ENCODE data around the gene EPHA8. TPM values are rescaled to one million over a fixed set of nuclear protein-coding genes. Genes with fewer than 3 reads are reported as not detected.

EPHA8 gene
- total and polyA plus RNA-seq, 5 donors: not detected

GRCh38 chr1:22637907-22638445 lies 74.7 kb downstream of the EPHA8 start:
- H3K4me1 ChIP-seq (ENCODE audit: control insufficient read depth, insufficient read depth, low read length): no peaks in the 10 kb centered on the region
- H3K27me3 ChIP-seq (ENCODE audit: control insufficient read depth, insufficient read depth): no peaks in the 10 kb centered on the region
- intact Hi-C loops (cut with DNase I): no loop called here
- WGBS: 49% methylated on average over 3 of the region's 3 CpGs
- no peak for ATAC-seq
- H3K27ac ChIP-seq (ENCODE audit: low read length): no peak overlapping the region
- no peak for DNase-seq
- H3K4me3 ChIP-seq (ENCODE audit: low read length): no peak overlapping the region
- H3K9me3 ChIP-seq (ENCODE audit: control insufficient read depth, low read length): no peaks in the 10 kb centered on the region

GRCh38 chr1:22638476-22639234 lies 75.4 kb downstream of the EPHA8 start:
- intact Hi-C loops (cut with DNase I): no loop called here
- DNase-seq (no peak), ATAC-seq (no peak)
- H3K27me3 ChIP-seq (ENCODE audit: control insufficient read depth, insufficient read depth): no peaks in the 10 kb centered on the region
- no peaks in the 10 kb centered on the region for H3K4me1 ChIP-seq (ENCODE audit: control insufficient read depth, insufficient read depth, low read length)
- H3K4me3 ChIP-seq (ENCODE audit: low read length): no peak overlapping the region
- no peaks in the 10 kb centered on the region for H3K9me3 ChIP-seq (ENCODE audit: control insufficient read depth, low read length)
- no peak overlapping the region for H3K27ac ChIP-seq (ENCODE audit: low read length)
- 78% methylated on average over 23 of the region's 23 CpGs for WGBS

- H3K9me3 ChIP-seq (ENCODE audit: control insufficient read depth, low read length): no peaks in the 10 kb centered on the region
- WGBS: 33% methylated on average over 8 of the region's 8 CpGs
- H3K4me3 ChIP-seq (ENCODE audit: low read length): no peak overlapping the region
- ATAC-seq (no peak), DNase-seq (peak in 1 of 3 donors; percentile 75)
- H3K27ac ChIP-seq (ENCODE audit: low read length): no peak overlapping the region
- no peaks in the 10 kb centered on the region for H3K4me1 ChIP-seq (ENCODE audit: control insufficient read depth, insufficient read depth, low read length)
- intact Hi-C loops (cut with DNase I): no loop called here
- no peaks in the 10 kb centered on the region for H3K27me3 ChIP-seq (ENCODE audit: control insufficient read depth, insufficient read depth)
Observed at GRCh38 chr1:22639286-22639685, 76.0 kb downstream of the EPHA8 start.

- no peak for ATAC-seq
- no peak for DNase-seq
- no peaks in the 10 kb centered on the region for H3K4me1 ChIP-seq (ENCODE audit: control insufficient read depth, insufficient read depth, low read length)
- H3K4me3 ChIP-seq (ENCODE audit: low read length): no peak overlapping the region
- intact Hi-C loops (cut with DNase I): loop anchor here in 3 of 4 donors (5.0 to 10.0 kb wide), 3 partner anchors 116 to 536 kb away; no protein-coding TSS in a partner anchor
- H3K27me3 ChIP-seq (ENCODE audit: control insufficient read depth, insufficient read depth): no peaks in the 10 kb centered on the region
- H3K9me3 ChIP-seq (ENCODE audit: control insufficient read depth, low read length): no peaks in the 10 kb centered on the region
- no peak overlapping the region for H3K27ac ChIP-seq (ENCODE audit: low read length)
- 56% methylated on average over 8 of the region's 8 CpGs for WGBS
Observed at GRCh38 chr1:22641247-22641646, 78.0 kb downstream of the EPHA8 start.

- DNase-seq (peak; percentile 88 to 95 (median 95)), ATAC-seq (peak; percentile 77 to 83)
- Histone ChIP-seq H3K4me3 (ENCODE audit: low read length) (no peak overlapping the region), H3K27me3 (ENCODE audit: control insufficient read depth, insufficient read depth) (no peaks in the 10 kb centered on the region), H3K27ac (ENCODE audit: low read length) (no peak overlapping the region), H3K9me3 (ENCODE audit: control insufficient read depth, low read length) (no peaks in the 10 kb centered on the region), H3K4me1 (ENCODE audit: control insufficient read depth, insufficient read depth, low read length) (no peaks in the 10 kb centered on the region)
- 11% methylated on average over 18 of the region's 18 CpGs for WGBS
- intact Hi-C loops (cut with DNase I): loop anchor here (1.0 to 10.0 kb wide), 6 partner anchors 117 to 537 kb away; no protein-coding TSS in a partner anchor
Observed at GRCh38 chr1:22641906-22642636, 78.8 kb downstream of the EPHA8 start.

- peak; percentile 45 to 78 (median 76) for DNase-seq
- H3K4me3 ChIP-seq (ENCODE audit: low read length): peak within 1 kb of the TSS; percentile 6
Observed at GRCh38 chr1:22643381-22643780, 80.1 kb downstream of the EPHA8 start, which contains the start of gene C1QC. C1QC (plus strand) TSS chr1:22643633; CDS start chr1:22644024, 391 bp downstream.

GRCh38 chr1:22643928-22644327 lies 80.6 kb downstream of the EPHA8 start:
- WGBS: 72% methylated on average over 12 of the region's 12 CpGs
- DNase-seq (no peak), ATAC-seq (no peak)
- Histone ChIP-seq H3K4me3 (ENCODE audit: low read length) (no peak overlapping the region), H3K9me3 (ENCODE audit: control insufficient read depth, low read length) (no peaks in the 10 kb centered on the region), H3K27ac (ENCODE audit: low read length) (no peak overlapping the region), H3K4me1 (ENCODE audit: control insufficient read depth, insufficient read depth, low read length) (no peaks in the 10 kb centered on the region), H3K27me3 (ENCODE audit: control insufficient read depth, insufficient read depth) (no peaks in the 10 kb centered on the region)
- intact Hi-C loops (cut with DNase I): loop anchor here (2.0 to 10.0 kb wide), 5 partner anchors 119 to 539 kb away; no protein-coding TSS in a partner anchor

More at GRCh38 chr1:22643381-22643780, 80.1 kb downstream of the EPHA8 start, which contains the start of gene C1QC:
- Histone ChIP-seq H3K4me1 (ENCODE audit: control insufficient read depth, insufficient read depth, low read length) (no peaks in the 10 kb centered on the region), H3K27ac (ENCODE audit: low read length) (no peak within 1 kb of the TSS), H3K27me3 (ENCODE audit: control insufficient read depth, insufficient read depth) (no peaks in the 10 kb centered on the region), H3K9me3 (ENCODE audit: control insufficient read depth, low read length) (no peaks in the 10 kb centered on the region)
- ATAC-seq: peak; percentile 30 to 55
- intact Hi-C loops (cut with DNase I): loop anchor here (2.0 to 10.0 kb wide), 5 partner anchors 119 to 539 kb away; no protein-coding TSS in a partner anchor
- WGBS: 70% methylated on average over 8 of the region's 8 CpGs

- no peaks in the 10 kb centered on the region for H3K4me1 ChIP-seq (ENCODE audit: control insufficient read depth, insufficient read depth, low read length)
- DNase-seq (peak in 1 of 3 donors; percentile 55), ATAC-seq (no peak)
- intact Hi-C loops (cut with DNase I): loop anchor here in 2 of 4 donors (10.0 kb wide), 2 partner anchors 121 to 541 kb away; no protein-coding TSS in a partner anchor
- no peak overlapping the region for H3K27ac ChIP-seq (ENCODE audit: low read length)
- no peak overlapping the region for H3K4me3 ChIP-seq (ENCODE audit: low read length)
- no peaks in the 10 kb centered on the region for H3K27me3 ChIP-seq (ENCODE audit: control insufficient read depth, insufficient read depth)
- H3K9me3 ChIP-seq (ENCODE audit: control insufficient read depth, low read length): no peaks in the 10 kb centered on the region
- 71% methylated on average over 7 of the region's 7 CpGs for WGBS
Observed at GRCh38 chr1:22645931-22646330, 82.6 kb downstream of the EPHA8 start.

GRCh38 chr1:22646384-22646783 lies 83.1 kb downstream of the EPHA8 start:
- intact Hi-C loops (cut with DNase I): loop anchor here in 2 of 4 donors (10.0 kb wide), 2 partner anchors 122 to 542 kb away; no protein-coding TSS in a partner anchor
- DNase-seq: no peak
- Histone ChIP-seq H3K9me3 (ENCODE audit: control insufficient read depth, low read length) (no peaks in the 10 kb centered on the region), H3K27ac (ENCODE audit: low read length) (no peak overlapping the region), H3K27me3 (ENCODE audit: control insufficient read depth, insufficient read depth) (no peaks in the 10 kb centered on the region), H3K4me1 (ENCODE audit: control insufficient read depth, insufficient read depth, low read length) (no peaks in the 10 kb centered on the region), H3K4me3 (ENCODE audit: low read length) (no peak overlapping the region)
- no peak for ATAC-seq
- WGBS: 97% methylated on average over 1 of the region's 1 CpG

- H3K9me3 ChIP-seq (ENCODE audit: control insufficient read depth, low read length): no peaks in the 10 kb centered on the region
- ATAC-seq: no peak
- H3K4me1 ChIP-seq (ENCODE audit: control insufficient read depth, insufficient read depth, low read length): no peaks in the 10 kb centered on the region
- no peak overlapping the region for H3K4me3 ChIP-seq (ENCODE audit: low read length)
- intact Hi-C loops (cut with DNase I): no loop called here
- H3K27ac ChIP-seq (ENCODE audit: low read length): no peak overlapping the region
- no peak for DNase-seq
- WGBS: 87% methylated on average over 13 of the region's 13 CpGs
- no peaks in the 10 kb centered on the region for H3K27me3 ChIP-seq (ENCODE audit: control insufficient read depth, insufficient read depth)
Observed at GRCh38 chr1:22650089-22650693, 86.9 kb downstream of the EPHA8 start.
